ENCODE measurements around the gene CTIF.

Gene CTIF

GRCh38 chr18:48609114-48609513 lies 70.3 kb downstream of the CTIF start:
- H3K4me1 ChIP-seq (ENCODE audit: control insufficient read depth in 1 of 2, insufficient read depth in 2 of 2, low read length in 2 of 2) = no peaks in the 10 kb centered on the region

GRCh38 chr18:48609820-48610815 lies 71.3 kb downstream of the CTIF start:
- Histone ChIP-seq H3K4me3 (ENCODE audit: low read depth in 1 of 2, low read length in 2 of 2) (no peak overlapping the region), H3K4me1 (ENCODE audit: control insufficient read depth in 1 of 2, insufficient read depth in 2 of 2, low read length in 2 of 2) (no peaks in the 10 kb centered on the region), H3K36me3 (ENCODE audit: control insufficient read depth in 1 of 2, insufficient read depth in 2 of 2, low read length in 2 of 2) (no peaks in the 10 kb centered on the region), H3K9me3 (ENCODE audit: control insufficient read depth in 1 of 2, low read length in 2 of 2) (no peaks in the 10 kb centered on the region), H3K27me3 (ENCODE audit: control insufficient read depth in 1 of 2, insufficient read depth in 2 of 2, low read length in 2 of 2) (no peaks in the 10 kb centered on the region), H3K9ac (ENCODE audit: low read depth in 1 of 2, low read length in 2 of 2) (no peak overlapping the region), H3K27ac (ENCODE audit: low read depth, low read length) (no peak overlapping the region)

More at GRCh38 chr18:48609114-48609513, 70.3 kb downstream of the CTIF start:
- H3K4me3 ChIP-seq (ENCODE audit: low read depth in 1 of 2, low read length in 2 of 2) = no peak overlapping the region
- no peaks in the 10 kb centered on the region for H3K36me3 ChIP-seq (ENCODE audit: control insufficient read depth in 1 of 2, insufficient read depth in 2 of 2, low read length in 2 of 2)
- H3K9me3 ChIP-seq (ENCODE audit: control insufficient read depth in 1 of 2, low read length in 2 of 2) = no peaks in the 10 kb centered on the region
- H3K27ac ChIP-seq (ENCODE audit: low read depth, low read length) = no peak overlapping the region
- H3K9ac ChIP-seq (ENCODE audit: low read depth in 1 of 2, low read length in 2 of 2) = no peak overlapping the region
- H3K27me3 ChIP-seq (ENCODE audit: control insufficient read depth in 1 of 2, insufficient read depth in 2 of 2, low read length in 2 of 2) = no peaks in the 10 kb centered on the region

DNA sequence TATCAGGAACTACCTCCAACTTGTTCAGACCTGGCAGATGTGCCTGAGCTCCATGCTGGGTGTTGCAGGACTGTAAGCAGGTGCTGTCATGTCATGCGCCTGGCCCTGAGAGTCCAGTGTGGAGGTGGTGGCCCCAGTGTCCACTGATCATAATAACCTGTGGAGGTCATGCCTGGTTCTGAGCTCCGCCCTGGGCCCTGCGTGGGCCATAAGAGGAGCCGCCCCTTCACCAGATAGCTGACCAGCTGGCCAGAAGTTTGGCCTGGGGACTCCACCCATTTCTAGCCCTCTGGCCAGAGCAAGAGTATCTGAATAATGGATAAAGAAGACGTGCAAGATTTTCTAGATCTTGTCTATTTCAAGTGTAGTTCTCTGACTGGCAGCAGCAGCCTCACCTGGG lies 72.4 kb downstream of the CTIF start:
- no peaks in the 10 kb centered on the region for H3K36me3 ChIP-seq (ENCODE audit: control insufficient read depth in 1 of 2, insufficient read depth in 2 of 2, low read length in 2 of 2)
- H3K27ac ChIP-seq (ENCODE audit: low read depth, low read length) = no peak overlapping the region
- peaks cover 7 to 10% of the 10 kb centered on the region in 2 donors for H3K4me1 ChIP-seq (ENCODE audit: control insufficient read depth in 1 of 2, insufficient read depth in 2 of 2, low read length in 2 of 2)

GRCh38 chr18:48611785-48612480 lies 73.1 kb downstream of the CTIF start:
- Histone ChIP-seq H3K4me3 (ENCODE audit: low read depth in 1 of 2, low read length in 2 of 2) (no peak overlapping the region), H3K36me3 (ENCODE audit: control insufficient read depth in 1 of 2, insufficient read depth in 2 of 2, low read length in 2 of 2) (no peaks in the 10 kb centered on the region), H3K27me3 (ENCODE audit: control insufficient read depth in 1 of 2, insufficient read depth in 2 of 2, low read length in 2 of 2) (no peaks in the 10 kb centered on the region), H3K4me1 (ENCODE audit: control insufficient read depth in 1 of 2, insufficient read depth in 2 of 2, low read length in 2 of 2) (peaks cover 7 to 13% of the 10 kb centered on the region in 2 donors), H3K9me3 (ENCODE audit: control insufficient read depth in 1 of 2, low read length in 2 of 2) (no peaks in the 10 kb centered on the region), H3K9ac (ENCODE audit: low read depth in 1 of 2, low read length in 2 of 2) (no peak overlapping the region), H3K27ac (ENCODE audit: low read depth, low read length) (no peak overlapping the region)

More for the DNA sequence above, 72.4 kb downstream of the CTIF start:
- no peaks in the 10 kb centered on the region for H3K9me3 ChIP-seq (ENCODE audit: control insufficient read depth in 1 of 2, low read length in 2 of 2)
- H3K4me3 ChIP-seq (ENCODE audit: low read depth in 1 of 2, low read length in 2 of 2) = no peak overlapping the region
- H3K27me3 ChIP-seq (ENCODE audit: control insufficient read depth in 1 of 2, insufficient read depth in 2 of 2, low read length in 2 of 2) = no peaks in the 10 kb centered on the region
- H3K9ac ChIP-seq (ENCODE audit: low read depth in 1 of 2, low read length in 2 of 2) = no peak overlapping the region

DNA sequence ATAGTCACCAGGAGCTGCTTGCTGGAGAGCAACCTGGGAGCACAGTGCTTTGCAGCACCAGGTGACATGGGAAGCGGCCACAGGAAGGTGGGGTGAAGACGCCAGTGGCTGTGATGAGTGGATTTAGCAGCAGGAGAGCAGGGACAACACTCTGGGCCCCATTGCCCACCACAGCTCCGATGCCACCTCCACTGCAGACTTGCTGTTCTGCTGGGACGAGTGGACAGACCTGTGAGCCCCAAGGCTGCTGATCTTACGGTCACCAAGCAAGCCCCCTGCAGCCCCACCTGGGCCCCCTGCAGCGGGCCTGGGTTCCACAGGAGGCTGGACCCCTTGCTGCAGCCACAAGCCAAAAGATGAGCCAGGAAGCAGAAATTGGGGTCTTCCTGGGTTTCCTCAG lies 73.7 kb downstream of the CTIF start:
- H3K9ac ChIP-seq (ENCODE audit: low read depth in 1 of 2, low read length in 2 of 2) = no peak overlapping the region
- H3K4me1 ChIP-seq (ENCODE audit: control insufficient read depth in 1 of 2, insufficient read depth in 2 of 2, low read length in 2 of 2) = peaks cover 7 to 13% of the 10 kb centered on the region in 2 donors
- no peaks in the 10 kb centered on the region for H3K27me3 ChIP-seq (ENCODE audit: control insufficient read depth in 1 of 2, insufficient read depth in 2 of 2, low read length in 2 of 2)
- no peak overlapping the region for H3K27ac ChIP-seq (ENCODE audit: low read depth, low read length)
- no peaks in the 10 kb centered on the region for H3K9me3 ChIP-seq (ENCODE audit: control insufficient read depth in 1 of 2, low read length in 2 of 2)
- H3K36me3 ChIP-seq (ENCODE audit: control insufficient read depth in 1 of 2, insufficient read depth in 2 of 2, low read length in 2 of 2) = no peaks in the 10 kb centered on the region
- no peak overlapping the region for H3K4me3 ChIP-seq (ENCODE audit: low read depth in 1 of 2, low read length in 2 of 2)

GRCh38 chr18:48612917-48613316 lies 74.1 kb downstream of the CTIF start:
- no peaks in the 10 kb centered on the region for H3K9me3 ChIP-seq (ENCODE audit: control insufficient read depth in 1 of 2, low read length in 2 of 2)
- no peak overlapping the region for H3K27ac ChIP-seq (ENCODE audit: low read depth, low read length)
- H3K36me3 ChIP-seq (ENCODE audit: control insufficient read depth in 1 of 2, insufficient read depth in 2 of 2, low read length in 2 of 2) = no peaks in the 10 kb centered on the region
- H3K4me3 ChIP-seq (ENCODE audit: low read depth in 1 of 2, low read length in 2 of 2) = no peak overlapping the region
- no peak overlapping the region for H3K9ac ChIP-seq (ENCODE audit: low read depth in 1 of 2, low read length in 2 of 2)
- H3K4me1 ChIP-seq (ENCODE audit: control insufficient read depth in 1 of 2, insufficient read depth in 2 of 2, low read length in 2 of 2) = peaks cover 7 to 13% of the 10 kb centered on the region in 2 donors
- no peaks in the 10 kb centered on the region for H3K27me3 ChIP-seq (ENCODE audit: control insufficient read depth in 1 of 2, insufficient read depth in 2 of 2, low read length in 2 of 2)

- Histone ChIP-seq H3K27me3 (ENCODE audit: control insufficient read depth in 1 of 2, insufficient read depth in 2 of 2, low read length in 2 of 2) (no peaks in the 10 kb centered on the region), H3K4me3 (ENCODE audit: low read depth in 1 of 2, low read length in 2 of 2) (no peak overlapping the region), H3K9ac (ENCODE audit: low read depth in 1 of 2, low read length in 2 of 2) (no peak overlapping the region), H3K9me3 (ENCODE audit: control insufficient read depth in 1 of 2, low read length in 2 of 2) (no peaks in the 10 kb centered on the region), H3K4me1 (ENCODE audit: control insufficient read depth in 1 of 2, insufficient read depth in 2 of 2, low read length in 2 of 2) (peaks cover 7 to 13% of the 10 kb centered on the region in 2 donors), H3K27ac (ENCODE audit: low read depth, low read length) (no peak overlapping the region), H3K36me3 (ENCODE audit: control insufficient read depth in 1 of 2, insufficient read depth in 2 of 2, low read length in 2 of 2) (no peaks in the 10 kb centered on the region)
Observed at GRCh38 chr18:48613589-48614404, 75.0 kb downstream of the CTIF start.

DNA sequence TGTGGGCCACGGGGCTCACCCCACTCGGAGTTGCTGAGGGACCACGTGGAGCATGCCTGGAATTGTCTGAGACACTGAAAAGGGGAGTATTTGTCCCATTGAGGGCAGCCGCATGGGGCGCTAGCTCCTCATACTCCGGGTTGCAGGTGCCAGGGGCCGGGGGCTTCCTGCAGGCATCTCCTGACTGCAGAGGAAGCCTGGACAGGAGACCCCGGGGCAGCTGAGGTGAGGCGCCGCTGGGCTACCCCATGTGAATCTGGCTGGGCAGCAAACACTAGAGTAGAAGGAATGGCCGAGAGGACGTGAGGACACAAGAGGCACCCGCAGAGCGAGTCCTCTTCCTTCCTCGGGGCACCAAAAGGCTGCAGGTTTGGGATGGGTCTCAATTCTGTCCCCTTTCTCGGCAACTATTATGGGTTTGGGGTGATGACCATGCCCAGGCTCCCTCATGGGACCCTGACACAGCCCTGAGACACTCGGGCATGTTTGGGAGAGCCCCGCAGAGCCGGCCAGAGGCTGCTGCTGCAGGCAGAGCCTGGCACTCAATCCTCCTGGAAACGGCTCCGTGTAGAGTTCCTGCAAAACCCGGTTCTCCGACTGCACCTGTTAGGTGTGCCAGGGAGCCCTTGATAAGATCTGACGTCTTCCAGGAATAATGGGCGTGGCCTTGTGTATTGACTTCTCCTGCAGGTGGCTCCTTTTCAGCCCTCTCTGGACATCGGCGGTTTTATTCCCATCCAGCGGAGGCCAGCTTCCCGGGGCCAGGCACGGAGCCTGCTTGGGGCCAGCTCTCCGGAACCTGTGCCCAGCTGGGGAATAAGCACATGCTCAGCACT lies 77.0 kb downstream of the CTIF start:
- H3K36me3 ChIP-seq (ENCODE audit: control insufficient read depth in 1 of 2, insufficient read depth in 2 of 2, low read length in 2 of 2) = peaks cover 3 to 8% of the 10 kb centered on the region in 2 donors
- no peaks in the 10 kb centered on the region for H3K9me3 ChIP-seq (ENCODE audit: control insufficient read depth in 1 of 2, low read length in 2 of 2)
- peaks cover 7 to 13% of the 10 kb centered on the region in 2 donors for H3K4me1 ChIP-seq (ENCODE audit: control insufficient read depth in 1 of 2, insufficient read depth in 2 of 2, low read length in 2 of 2)
- H3K9ac ChIP-seq (ENCODE audit: low read depth in 1 of 2, low read length in 2 of 2) = no peak overlapping the region
- no peaks in the 10 kb centered on the region for H3K27me3 ChIP-seq (ENCODE audit: control insufficient read depth in 1 of 2, insufficient read depth in 2 of 2, low read length in 2 of 2)
- no peak overlapping the region for H3K27ac ChIP-seq (ENCODE audit: low read depth, low read length)
- peak overlapping the region in 1 of 2 donors; percentile 5 for H3K4me3 ChIP-seq (ENCODE audit: low read depth in 1 of 2, low read length in 2 of 2)

DNA sequence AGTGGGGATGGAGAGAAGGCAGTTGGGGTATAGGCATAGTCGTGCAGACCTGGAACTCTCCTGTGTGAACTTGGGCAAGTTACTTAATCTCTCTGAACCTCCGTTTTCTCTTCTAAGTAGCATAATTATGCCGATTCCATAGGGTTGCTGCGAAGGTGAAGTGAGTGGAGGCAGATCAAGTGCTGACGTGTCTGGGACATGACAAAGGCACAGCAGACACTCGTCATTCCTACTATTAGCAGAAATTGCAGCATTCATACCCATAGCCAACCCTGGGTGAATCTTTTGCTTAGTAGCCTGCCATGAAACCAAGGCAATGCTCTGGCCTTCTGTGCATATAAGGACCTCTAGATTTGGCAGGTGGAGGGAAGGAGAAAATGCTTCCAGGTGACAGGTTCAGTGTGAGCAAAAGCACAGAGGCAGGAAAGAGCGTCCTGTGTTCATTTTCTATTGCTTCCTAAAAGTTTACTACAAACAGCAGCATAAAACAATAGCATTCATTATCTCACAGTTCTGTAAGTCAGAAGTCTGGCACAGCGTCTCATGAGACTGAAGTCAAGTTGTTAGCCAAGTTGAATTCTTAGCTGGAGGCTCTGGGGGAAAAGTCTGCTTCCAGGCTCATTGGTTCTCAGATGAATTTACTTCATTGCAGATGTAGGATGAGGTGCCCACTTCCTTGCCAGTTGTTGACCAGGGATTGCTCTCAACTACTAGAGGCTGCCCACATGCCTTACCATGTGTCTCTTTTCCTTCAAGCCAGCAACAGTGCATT lies 77.8 kb downstream of the CTIF start:
- no peak overlapping the region for H3K27ac ChIP-seq (ENCODE audit: low read depth, low read length)

More for the DNA sequence above, 77.8 kb downstream of the CTIF start:
- peaks cover 7 to 13% of the 10 kb centered on the region in 2 donors for H3K4me1 ChIP-seq (ENCODE audit: control insufficient read depth in 1 of 2, insufficient read depth in 2 of 2, low read length in 2 of 2)
- no peaks in the 10 kb centered on the region for H3K9me3 ChIP-seq (ENCODE audit: control insufficient read depth in 1 of 2, low read length in 2 of 2)
- H3K4me3 ChIP-seq (ENCODE audit: low read depth in 1 of 2, low read length in 2 of 2) = no peak overlapping the region
- no peak overlapping the region for H3K9ac ChIP-seq (ENCODE audit: low read depth in 1 of 2, low read length in 2 of 2)
- H3K27me3 ChIP-seq (ENCODE audit: control insufficient read depth in 1 of 2, insufficient read depth in 2 of 2, low read length in 2 of 2) = no peaks in the 10 kb centered on the region
- peaks cover 3 to 8% of the 10 kb centered on the region in 2 donors for H3K36me3 ChIP-seq (ENCODE audit: control insufficient read depth in 1 of 2, insufficient read depth in 2 of 2, low read length in 2 of 2)
